NCI-H187 treated with DMSO at 0.1 percent for 48 hours (cell line): ENCODE data around the gene CCDC80.
"Not testable (repeated sequence)": the region's sequence is repeated elsewhere in the genome, so short reads cannot be mapped to it uniquely, and the experiment has no call there.

Experiments used
- DNase-seq: peaks from one replicate; lab custom pipeline; 2025; lab: John Stamatoyannopoulos, UW

The CCDC80 gene

GRCh38 chr3:112587336-112587735 is 53.6 kb downstream of the CCDC80 start:
- DNase-seq: no peak

DNA sequence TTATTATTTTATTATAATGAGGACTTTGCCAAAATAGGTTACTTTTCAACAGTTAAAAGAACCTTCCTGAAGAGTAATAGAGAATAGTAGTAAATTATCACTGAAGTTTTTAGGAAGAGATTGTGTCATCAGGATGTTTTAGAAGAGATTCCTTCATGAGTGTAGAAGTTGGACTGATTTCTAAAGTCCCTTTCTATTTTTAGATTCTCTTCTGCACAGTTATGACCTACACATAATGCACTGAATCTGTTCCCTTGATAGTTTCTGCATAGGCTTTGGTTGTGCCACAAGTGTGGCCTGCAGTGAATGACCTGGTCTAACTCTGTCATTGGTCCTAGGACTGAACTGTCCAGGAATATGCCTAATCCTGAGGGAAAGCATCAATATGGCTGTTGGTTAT is 55.2 kb downstream of the CCDC80 start:
- DNase-seq: no peak

DNA sequence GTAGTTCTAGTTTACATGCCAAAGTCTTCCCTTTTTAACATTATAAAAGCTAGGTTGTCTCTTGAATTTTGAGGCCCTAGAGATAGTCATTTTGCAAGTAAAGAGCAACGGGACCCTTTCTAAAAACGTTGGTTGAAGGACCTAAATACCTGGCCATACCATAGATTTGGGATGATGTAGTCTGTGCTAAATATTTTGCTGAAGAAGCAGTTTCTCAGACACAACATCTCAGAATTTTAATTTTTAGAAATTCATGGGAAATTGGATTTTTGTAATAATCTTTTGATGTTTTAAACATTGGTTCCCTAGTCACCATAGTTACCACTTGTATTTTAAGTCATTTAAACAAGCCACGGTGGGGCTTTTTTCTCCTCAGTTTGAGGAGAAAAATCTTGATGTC is 57.8 kb downstream of the CCDC80 start:
- no peak for DNase-seq

- DNase-seq: peak; percentile 15
Observed at GRCh38 chr3:112582244-112582874, 58.6 kb downstream of the CCDC80 start.

GRCh38 chr3:112579697-112580096 is 61.2 kb downstream of the CCDC80 start:
- no peak for DNase-seq

- DNase-seq: no peak
Observed at GRCh38 chr3:112579232-112579631, 61.7 kb downstream of the CCDC80 start.

DNA sequence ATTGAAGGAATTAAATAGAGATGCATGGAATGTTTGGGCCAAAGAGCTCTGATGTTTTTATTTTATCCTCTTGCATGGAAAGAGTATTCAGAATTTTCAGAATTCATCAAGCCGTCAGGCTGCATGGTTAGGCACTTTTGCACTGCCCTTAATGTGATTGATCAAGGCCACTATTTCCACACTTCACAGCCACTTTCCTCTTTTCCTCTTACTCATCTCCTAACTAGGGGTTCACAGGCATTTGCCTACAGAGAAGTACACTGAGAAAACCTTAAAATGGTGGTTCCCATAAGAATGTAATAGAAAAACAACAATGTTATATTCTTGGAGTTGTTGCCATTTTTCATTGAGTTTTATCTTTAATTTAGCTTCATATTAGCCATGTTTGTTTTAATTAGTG is 68.2 kb downstream of the CCDC80 start:
- no peak for DNase-seq

DNA sequence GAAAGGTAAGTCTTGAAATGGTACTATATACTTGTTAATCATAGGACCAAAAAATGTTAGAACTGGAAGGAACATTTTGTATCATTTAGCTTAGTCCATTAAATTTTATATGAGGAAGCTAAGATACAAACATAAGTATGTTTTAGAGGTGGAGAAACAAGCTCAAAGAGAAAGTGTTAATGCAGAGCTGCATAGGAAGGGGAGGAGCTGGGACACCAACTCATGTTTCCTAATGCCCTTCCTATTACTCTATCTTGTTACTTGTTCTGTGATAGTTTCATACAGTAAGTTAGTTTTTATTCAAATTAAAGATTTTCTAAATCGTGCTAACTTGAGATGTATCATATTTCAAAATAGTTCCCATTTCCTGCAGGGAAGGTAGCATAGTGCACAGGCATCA is 71.7 kb downstream of the CCDC80 start:
- no peak for DNase-seq

DNA sequence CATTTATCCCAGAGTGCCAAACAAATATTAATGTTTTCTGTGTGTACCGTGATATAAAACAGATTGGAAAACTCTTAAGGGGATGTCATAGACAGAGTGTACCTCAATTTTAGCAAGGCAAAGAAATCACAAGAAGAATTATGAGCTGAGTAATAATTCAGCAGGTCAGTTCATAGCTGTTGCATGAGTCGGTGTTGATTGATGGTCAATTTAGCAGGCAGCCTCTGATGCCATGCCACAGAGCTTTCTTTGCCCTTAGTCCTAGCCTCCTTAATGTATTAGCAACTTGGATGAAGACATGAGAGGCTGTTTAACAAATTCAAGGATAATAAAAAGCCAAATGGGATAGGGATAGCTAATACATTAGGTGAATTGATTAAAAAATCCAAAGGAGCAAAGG is 72.3 kb downstream of the CCDC80 start:
- DNase-seq: no peak

DNA sequence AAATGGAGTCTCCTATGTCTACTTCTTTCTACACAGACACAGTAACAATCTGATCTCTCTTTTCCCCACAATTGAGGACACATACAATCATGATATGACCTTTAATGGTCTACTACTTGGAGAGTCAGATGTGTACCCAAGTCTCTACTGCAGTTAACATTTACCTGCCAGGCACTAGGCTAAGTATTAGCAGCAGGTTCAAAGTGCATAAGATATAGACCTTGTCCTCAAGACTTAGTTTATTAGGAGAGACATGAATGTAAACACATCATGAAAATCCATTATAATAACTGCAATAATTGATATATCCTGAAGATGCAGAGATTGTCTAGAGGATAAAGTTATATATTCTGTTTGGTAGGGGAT is 76.0 kb downstream of the CCDC80 start:
- DNase-seq: no peak

DNA sequence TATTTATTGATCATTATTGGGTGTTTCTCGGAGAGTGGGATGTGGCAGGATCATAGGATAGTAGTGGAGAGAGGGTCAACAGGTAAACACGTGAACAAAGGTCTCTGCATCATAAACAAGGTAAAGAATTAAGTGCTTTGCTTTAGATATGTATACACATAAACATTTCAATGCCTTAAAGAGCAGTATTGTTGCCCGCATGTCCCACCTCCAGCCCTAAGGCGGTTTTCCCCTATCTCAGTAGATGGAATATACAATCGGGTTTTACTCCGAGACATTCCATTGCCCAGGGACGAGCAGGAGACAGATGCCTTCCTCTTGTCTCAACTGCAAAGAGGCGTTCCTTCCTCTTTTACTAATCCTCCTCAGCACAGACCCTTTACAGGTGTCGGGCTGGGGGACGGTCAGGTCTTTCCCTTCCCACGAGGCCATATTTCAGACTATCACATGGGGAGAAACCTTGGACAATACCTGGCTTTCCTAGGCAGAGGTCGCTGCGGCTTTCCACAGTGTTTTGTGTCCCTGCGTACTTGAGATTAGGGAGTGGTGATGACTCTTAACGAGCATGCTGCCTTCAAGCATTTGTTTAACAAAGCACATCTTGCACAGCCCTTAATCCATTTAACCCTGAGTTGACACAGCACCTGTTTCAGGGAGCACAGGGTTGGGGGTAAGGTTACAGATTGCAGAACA is 76.5 kb downstream of the CCDC80 start:
- DNase-seq: not testable (repeated sequence)

- DNase-seq: peak; percentile 95
Observed at GRCh38 chr3:112561734-112562529, 79.0 kb downstream of the CCDC80 start, which contains the start of the genes ATG3 and SLC35A5. Gene ATG3 (minus strand): TSS chr3:112561962. CDS start chr3:112561528, 434 bp downstream. Gene SLC35A5 (plus strand): TSS chr3:112562045. CDS start chr3:112563404, 1,359 bp downstream.

DNA sequence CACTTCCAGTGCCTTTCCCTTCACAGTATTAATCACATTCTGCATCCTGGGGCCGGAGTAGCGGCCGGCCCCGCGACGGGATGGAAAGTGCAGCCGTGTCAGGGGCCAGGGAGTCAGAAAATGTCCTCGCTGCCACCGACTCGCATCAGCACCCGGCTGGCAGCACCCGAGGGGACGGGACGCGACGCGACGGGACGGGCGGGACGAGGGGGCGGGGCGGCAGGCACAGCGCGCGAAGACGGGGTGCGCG is 79.5 kb downstream of the CCDC80 start:
- DNase-seq: no peak

- DNase-seq: no peak
Observed at GRCh38 chr3:112560721-112561483, 80.0 kb downstream of the CCDC80 start.

GRCh38 chr3:112560307-112560706 is 80.6 kb downstream of the CCDC80 start:
- no peak for DNase-seq

GRCh38 chr3:112557976-112558375 is 83.0 kb downstream of the CCDC80 start:
- DNase-seq: no peak

DNA sequence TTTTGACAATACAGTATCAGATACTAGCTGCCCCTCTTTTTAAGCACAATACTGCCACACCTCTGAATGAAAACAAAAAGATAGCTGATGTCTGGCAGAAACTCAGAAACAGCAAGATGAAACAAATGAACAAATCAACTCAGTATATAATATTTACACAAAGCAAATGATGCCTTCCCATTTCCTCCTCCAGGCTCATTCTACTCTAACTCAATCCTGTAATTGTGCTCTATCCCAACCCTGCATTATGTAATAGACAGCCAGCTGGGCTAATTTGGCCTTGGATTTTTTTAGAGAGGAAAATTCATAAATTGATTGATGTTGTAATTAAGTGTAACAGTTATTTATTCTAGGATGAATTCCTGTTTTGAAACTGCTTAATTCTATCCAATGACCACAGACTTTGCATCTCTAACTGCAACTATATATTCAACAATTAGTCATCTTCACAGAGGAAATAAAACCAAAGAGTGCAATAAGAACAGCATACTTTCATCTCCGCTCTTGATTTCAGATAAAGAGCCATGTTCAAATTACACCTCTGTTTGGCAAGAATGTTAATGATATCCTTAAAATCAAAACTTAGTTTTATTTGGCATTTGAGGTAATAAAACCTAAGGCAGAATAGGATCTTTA is 85.3 kb downstream of the CCDC80 start:
- no peak for DNase-seq

DNA sequence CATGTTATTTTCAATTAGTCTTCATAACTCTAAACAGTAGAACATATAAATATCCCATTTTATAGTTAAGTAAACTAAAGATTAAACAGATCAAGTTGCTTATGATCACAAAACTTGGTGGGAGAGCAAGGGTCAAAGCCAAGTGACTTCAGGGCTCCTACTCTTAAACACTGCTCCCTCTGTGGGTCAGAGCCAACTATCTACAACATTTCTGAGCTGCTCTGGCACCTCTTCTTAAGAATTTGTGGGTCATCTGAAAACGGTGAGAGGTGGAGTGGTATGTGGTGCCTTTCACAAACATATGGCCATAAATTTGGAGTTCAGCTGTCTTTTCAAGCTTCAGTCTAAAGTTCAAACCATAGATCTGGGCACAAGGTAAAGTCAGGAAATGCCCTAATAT is 90.1 kb downstream of the CCDC80 start:
- DNase-seq: no peak
